Placental pericyte (primary cell): ENCODE data around the gene ADH1B. TPM values are rescaled to one million over a fixed set of nuclear protein-coding genes. Genes with fewer than 3 reads are reported as not detected.

ENCODE experiments used
- total RNA-seq: library from RNA; depleted of rRNA; stranded (reverse); fragments of >200 nt; gene quantifications from 2 replicates; pipeline ENCODE4 v1.2.3, GENCODE V29; 2012

Gene ADH1B
- not detected in 2 replicates for total RNA-seq

GRCh38 chr4:99321241-99322191 is at the start of gene ADH1B:
Gene ADH1B, minus strand, starts transcription at chr4:99321401. Its CDS starts 70 bp downstream, at chr4:99321331.

GRCh38 chr4:99352602-99353537 is 31.7 kb upstream of the ADH1B start, which contains the start of gene ADH1C:
Gene ADH1C, minus strand, starts transcription at chr4:99352746. Its CDS starts 71 bp downstream, at chr4:99352675.

GRCh38 chr4:99290848-99291786 is 30.1 kb downstream of the ADH1B start, which contains the start of gene ADH1A:
Gene ADH1A, minus strand, starts transcription at chr4:99290985. Its CDS starts 71 bp downstream, at chr4:99290914.

Other genes with a start within 250 kb of the ADH1B start
- gene ADH5, start 232.6 kb downstream of the ADH1B start, total RNA-seq = 151 and 184 TPM in 2 replicates
- gene ADH4, start 177.1 kb downstream of the ADH1B start, total RNA-seq = not detected in 2 replicates
- not detected in 2 replicates for gene ADH6, start 102.2 kb downstream of the ADH1B start, total RNA-seq
- not detected in 2 replicates for gene ADH1A, start 30.4 kb downstream of the ADH1B start, total RNA-seq
- not detected in 2 replicates for gene ADH1C, start 31.3 kb upstream of the ADH1B start, total RNA-seq
- gene ADH7, start 113.9 kb upstream of the ADH1B start, total RNA-seq = not detected in 2 replicates
- gene C4orf17, start 189.6 kb upstream of the ADH1B start, total RNA-seq = not detected in 2 replicates
- gene TRMT10A, start 242.6 kb upstream of the ADH1B start, total RNA-seq = 5.7 and 7.4 TPM in 2 replicates